HCEC 1CT (cell line): ENCODE results near the gene TSPOAP1.

Source experiments
- DNase-seq: peaks from one replicate; pipeline ENCODE4 v3.0.0-alpha.2; 2017

Gene TSPOAP1

DNA sequence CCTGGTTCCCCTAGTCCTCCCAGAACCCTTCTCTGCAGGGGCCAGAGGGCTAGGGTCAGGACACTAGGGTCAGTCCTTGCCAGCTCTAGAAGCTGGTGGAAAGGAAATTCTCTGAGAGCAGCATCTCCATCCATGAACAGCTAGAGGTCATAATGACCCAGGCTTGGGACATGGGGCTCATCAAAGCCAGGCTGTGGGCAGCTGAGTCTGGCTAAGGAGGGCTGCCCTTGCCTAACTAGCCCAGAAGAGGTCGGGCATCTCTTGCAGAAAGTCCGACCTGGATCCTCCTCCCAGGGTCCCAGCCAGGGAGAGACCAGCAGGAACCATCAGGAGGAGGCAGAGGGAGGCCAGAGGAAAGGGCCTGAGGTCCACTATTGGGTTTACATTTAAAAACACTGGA, 52.2 kb downstream of the TSPOAP1 start:
- no peak for DNase-seq

- no peak for DNase-seq
Measured at GRCh38 chr17:58275417-58275816, 53.2 kb downstream of the TSPOAP1 start.

DNA sequence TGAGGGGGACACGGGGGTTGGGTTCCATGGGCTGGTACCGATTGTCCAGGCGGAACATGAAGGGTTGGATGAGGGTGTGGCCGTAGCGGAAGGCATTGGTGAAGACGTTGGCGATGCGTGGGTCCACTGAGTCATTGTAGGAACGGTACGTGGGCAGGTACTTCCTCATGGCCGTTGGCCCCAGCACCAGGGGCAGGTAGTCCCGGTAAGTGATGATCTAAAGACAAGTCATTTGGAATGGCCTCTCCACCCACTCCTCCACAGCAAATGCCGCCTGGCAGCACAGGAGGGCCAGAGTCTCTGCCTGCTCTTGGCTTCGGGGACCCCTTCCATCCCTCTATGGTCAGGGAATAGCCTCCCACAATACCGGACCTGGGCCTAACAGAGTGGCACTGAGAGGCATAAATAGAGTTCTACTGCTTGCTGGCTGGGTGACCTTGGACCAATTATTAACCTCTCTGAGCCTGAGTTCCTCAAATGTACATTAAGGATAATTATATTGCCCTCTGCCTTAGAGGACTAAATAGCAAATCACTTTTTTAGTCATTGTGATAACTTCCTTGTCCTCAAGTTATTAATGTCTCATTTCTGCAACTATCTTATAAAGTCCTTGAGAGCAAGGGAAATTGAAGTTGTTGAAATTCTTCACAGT, 55.0 kb downstream of the TSPOAP1 start:
- DNase-seq = no peak

DNA sequence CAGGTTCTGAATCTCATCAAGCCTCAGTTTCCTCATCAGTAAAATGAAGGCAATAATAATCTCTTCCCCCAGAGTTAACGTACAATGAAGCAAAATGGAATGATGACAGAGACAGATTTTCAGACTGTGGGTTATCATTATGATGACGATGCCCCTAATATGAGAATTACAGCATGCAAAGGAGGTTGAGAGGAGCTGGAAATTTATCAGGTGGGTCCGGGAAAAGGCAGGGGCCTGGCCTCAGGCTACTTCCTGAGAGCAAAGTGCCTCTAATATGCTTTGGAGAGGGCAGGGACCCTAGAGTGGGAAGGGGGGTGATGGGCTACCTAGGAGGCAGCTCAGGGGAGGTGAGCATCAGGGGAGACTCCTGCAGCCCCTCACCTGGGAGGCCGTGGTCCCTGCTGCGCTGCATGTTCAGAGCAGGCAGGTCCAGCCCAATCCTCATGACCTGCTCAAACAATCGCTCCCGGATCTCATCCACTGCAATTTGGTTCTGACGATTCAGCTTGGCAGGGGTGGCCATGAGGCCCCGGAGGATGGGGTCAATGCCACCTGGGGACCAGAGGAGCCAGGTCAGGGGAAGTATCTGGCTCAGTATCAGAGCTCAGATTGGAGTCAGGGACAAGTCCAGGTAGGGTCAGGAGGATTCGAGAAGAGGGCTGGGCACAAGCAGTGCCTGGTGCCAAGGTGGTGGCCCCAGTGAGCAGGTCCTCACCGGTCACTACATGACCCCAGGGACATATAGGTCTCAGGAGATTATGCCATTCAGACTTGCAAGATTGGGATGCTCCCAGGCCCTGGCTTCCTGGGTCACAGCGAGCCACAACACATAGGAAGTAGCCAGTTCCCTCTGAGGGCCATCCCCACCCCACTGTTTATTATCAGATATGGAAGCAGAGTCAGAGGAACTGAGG, 56.0 kb downstream of the TSPOAP1 start:
- no peak for DNase-seq

- no peak for DNase-seq
Measured at GRCh38 chr17:58271216-58271931, 57.2 kb downstream of the TSPOAP1 start.

- no peak for DNase-seq
Measured at GRCh38 chr17:58270476-58271215, 57.9 kb downstream of the TSPOAP1 start.

DNA sequence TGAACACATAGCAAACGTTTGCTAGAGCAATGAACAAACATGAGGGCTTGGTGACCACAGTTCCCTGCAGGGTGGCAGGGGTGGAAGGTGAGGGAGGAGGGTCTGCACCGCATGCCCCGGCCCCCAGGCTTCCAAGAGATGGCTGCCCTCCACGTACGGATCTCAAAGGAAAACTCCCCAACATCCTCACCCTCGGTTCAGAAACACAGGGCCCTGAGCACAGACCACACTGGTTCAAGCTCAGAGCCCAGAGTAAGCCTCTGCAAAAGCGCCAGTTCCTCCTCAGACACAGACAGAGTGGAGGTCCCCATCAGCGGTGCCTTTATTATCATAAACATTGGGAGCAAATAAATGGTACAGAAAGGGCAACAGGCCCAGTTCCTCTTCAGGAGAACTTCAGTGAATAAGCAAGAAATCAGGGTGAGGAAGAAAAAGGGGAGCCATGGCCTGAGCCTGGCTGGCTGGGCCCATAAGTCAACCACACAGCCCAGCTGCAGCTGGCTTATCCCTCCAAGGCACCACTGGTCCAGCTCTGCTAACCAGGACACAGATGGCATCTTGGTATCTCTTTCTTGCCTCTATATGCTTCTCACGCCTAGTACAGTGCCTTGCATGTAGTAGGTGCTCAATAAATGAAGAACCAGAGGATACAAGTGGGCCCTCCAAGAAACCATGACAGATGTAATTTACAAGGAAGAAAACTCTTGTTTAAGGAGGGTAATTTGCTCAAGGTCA, 58.9 kb downstream of the TSPOAP1 start:
- DNase-seq = no peak

DNA sequence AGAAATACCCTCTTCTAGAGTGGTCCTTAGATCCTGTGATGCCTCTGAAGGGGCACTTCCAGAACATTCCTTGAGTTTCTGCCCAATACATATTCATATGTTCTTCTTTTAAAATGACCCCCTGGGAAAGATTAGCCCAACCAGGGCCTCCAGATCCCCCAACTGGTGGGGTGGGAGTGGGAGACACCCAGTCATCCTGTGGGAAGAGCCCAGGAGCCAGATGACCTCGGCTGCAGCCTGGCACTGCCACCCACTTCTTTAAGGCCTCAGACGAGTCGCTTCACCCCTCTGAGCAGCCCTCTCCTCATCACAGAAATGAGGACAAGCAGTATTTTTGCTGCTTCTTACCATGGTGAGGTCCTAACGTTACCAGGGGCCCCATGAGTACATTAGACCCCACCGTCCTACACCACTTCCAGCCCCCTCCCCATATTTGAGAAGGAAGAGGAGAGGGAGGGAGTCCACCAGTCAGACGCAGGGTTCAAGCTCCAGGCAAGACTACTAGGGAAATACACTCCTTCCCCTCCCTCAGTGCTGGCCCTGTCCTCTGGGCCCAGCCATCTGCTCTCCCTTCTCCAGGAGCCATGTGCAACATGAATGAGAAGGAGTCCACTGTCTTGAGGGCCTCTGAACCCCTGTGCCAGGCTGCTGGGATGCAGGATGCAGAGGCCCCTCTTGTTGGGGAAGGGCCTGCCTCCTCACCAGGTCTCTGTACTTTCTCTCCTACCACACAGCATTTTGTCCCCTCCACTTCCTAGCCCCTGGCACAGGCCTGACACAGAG, 59.6 kb downstream of the TSPOAP1 start:
- DNase-seq = no peak

DNA sequence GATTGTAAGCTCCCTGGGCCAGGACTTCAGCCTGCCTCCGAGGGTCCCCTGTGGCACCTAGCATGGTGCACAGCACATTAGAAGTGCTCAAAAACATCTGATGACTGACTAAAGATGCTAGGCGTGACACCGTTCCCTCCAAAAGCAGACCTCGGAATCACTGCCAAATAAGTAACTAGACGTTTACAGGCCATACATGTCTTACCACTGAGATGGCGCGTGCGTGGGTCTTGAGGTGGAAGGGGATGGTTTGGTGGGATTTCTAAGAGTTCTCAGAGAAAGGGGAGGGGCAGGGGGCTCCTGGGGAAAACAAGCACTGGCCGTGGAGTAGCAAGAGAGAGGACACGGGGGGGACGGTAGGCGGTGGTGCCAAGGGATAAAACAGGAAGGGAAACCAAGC, 60.3 kb downstream of the TSPOAP1 start:
- no peak for DNase-seq

- DNase-seq = no peak
Measured at GRCh38 chr17:58267347-58268324, 61.0 kb downstream of the TSPOAP1 start.

DNA sequence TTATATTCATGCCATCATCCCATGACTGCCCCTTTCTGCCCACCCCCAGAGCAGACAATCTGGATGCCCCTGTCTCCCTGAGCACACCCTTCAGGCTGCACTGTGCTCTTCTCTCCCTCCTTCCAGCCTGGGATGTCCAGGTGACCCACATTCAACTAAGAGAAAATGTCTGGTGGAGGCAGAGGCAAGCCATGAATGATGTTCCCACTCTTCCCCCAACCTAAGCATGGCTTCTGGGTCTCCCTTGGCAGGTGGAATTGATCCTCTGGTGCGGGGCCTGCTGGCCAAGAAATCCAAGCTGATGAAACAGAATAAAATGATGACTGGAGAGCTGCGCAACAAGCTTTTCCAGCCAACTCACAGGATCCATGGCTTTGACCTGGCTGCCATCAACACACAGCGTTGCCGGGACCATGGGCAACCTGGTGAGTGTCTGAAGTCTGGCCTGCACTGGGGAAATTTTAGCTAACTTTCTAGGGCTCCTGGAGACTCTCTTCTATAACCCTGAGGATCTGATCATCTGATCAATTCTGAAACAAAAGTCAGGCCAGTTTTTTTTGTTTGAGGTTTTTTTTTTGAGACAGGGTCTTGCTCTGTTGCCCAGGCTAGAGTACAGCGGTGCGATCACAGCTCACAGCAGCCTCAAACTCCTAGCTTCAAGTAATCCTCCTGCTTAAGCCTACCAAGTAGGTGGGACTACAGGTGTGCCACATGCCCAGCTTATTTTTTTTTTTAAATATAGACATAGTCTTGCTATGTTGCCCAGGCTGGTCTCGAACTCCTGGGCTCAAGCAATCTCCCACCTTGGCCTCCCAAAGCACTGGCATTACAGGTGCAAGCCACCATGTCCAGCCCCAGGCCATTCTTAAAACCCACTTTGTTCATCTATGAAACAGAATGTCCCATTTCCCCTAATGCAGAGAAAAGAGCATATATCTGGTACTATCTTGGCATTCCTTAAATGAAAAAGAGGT, 62.4 kb downstream of the TSPOAP1 start:
- no peak for DNase-seq

DNA sequence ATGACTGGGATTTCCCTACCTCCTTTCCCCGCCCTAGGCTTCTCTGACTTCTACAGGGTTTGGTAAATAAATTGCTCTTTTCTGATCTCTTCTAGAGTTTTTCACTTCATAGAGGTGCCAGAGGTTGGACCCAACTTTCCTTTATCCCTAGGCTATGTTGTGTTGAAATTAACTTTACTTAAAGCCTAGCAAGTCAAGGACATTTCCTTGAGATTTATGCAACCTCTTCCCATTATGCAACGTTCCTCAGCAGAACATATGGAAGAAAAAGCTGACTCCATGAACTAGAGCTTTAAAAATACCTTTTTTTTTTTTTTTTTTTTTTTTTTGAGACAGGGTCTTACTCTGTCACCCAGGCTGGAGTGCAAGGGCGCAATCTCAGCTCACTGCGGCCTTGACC, 63.3 kb downstream of the TSPOAP1 start:
- no peak for DNase-seq

GRCh38 chr17:58264407-58265103, 64.0 kb downstream of the TSPOAP1 start:
- DNase-seq = no peak

DNA sequence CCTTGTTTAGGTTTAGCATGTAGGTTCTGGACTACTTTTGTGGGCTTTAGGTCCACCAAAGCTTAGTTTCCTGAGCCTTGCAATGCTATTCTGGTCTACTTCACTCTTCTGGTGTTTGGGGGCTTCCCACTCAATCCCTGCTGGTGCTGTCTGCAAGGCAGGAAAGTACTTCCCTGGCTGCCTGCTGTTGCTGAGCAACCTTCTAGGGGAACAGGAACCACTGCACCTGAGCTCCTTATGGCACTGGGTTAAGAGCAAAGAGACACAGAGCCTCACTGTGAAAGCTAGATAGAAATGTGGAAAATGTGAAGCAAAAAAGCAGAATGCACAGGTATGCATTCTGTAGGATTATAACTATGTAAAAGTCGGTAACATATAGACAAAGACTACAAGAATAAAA, 64.8 kb downstream of the TSPOAP1 start:
- no peak for DNase-seq

DNA sequence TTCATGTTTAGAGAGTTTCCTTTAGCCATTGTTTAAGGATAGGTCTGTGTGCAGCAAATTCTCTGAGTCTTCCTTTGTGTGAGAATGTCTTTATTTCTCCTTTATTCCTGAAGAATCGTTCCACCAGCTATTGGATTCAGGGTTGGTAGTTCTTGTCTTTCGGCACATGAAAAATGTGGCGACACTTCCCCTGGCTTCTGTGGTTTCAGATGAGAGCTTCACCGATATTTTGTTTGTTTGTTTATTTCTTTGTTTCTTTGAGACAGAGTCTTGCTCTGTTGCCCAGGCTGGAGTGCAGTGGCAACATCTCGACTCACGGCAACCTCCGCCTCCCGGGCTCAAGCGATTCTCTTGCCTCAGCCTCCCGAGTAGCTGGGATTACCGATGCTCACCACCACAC, 66.4 kb downstream of the TSPOAP1 start:
- no peak for DNase-seq

- no peak for DNase-seq
Measured at GRCh38 chr17:58254803-58255202, 73.8 kb downstream of the TSPOAP1 start.

- DNase-seq = no peak
Measured at GRCh38 chr17:58253082-58253481, 75.5 kb downstream of the TSPOAP1 start.

- no peak for DNase-seq
Measured at GRCh38 chr17:58252141-58252540, 76.5 kb downstream of the TSPOAP1 start.
